HepG2 (cell line): ENCODE measurements around the gene F12. TPM values are rescaled to one million over a fixed set of nuclear protein-coding genes. Genes with fewer than 3 reads are reported as not detected.

Experiments
- GTF3A ChIP-seq: sonication (generic); formaldehyde crosslinking; conservative IDR thresholded peaks from 2 replicates; pipeline ENCODE4 v1.4.0; 2020; ENCODE audit warnings: mild to moderate bottlenecking, missing genetic modification reagents
- MAF1 ChIP-seq: sonication (generic); formaldehyde crosslinking; IDR thresholded peaks from 2 replicates; pipeline ENCODE4 v1.5.0; 2020; ENCODE audit warnings: missing genetic modification reagents, borderline replicate concordance
- RBFOX2 ChIP-seq: fragments of 200-400 bp; formaldehyde crosslinking; IDR thresholded peaks from 2 replicates; pipeline ENCODE4 v1.6.1; 2017; ENCODE audit warnings: low read depth, mild to moderate bottlenecking, low read length
- SOX6 ChIP-seq, 2 experiments: fragments of 450-650 bp in 1 of 2; sonication (generic) in 1 of 2; formaldehyde crosslinking in 1 of 2; IDR thresholded peaks; 2 replicates each; pipeline versions ENCODE4 v1.4.0 to v1.6.1; 2017 to 2020; ENCODE audit warnings: antibody characterized with exemption in 1 of 2, mild to moderate bottlenecking in 1 of 2, missing genetic modification reagents in 1 of 2
- TCF7 ChIP-seq: sonication (generic); IDR thresholded peaks from 2 replicates; pipeline ENCODE4 v1.6.1; 2016; ENCODE audit warnings: antibody characterized with exemption, low read depth
- ZFP90 ChIP-seq: sonication (generic); formaldehyde crosslinking; IDR thresholded peaks from 2 replicates; pipeline ENCODE4 v1.8.0; 2022; ENCODE audit warnings: missing genetic modification reagents, mild to moderate bottlenecking, inconsistent platforms, borderline replicate concordance
- ZNF709 ChIP-seq: sonication (generic); formaldehyde crosslinking; IDR thresholded peaks from 2 replicates; pipeline ENCODE4 v1.5.0; 2020; ENCODE audit warnings: mild to moderate bottlenecking, missing genetic modification reagents
- ZSCAN31 ChIP-seq: sonication (generic); formaldehyde crosslinking; IDR thresholded peaks from 2 replicates; pipeline ENCODE4 v1.5.0; 2020; ENCODE audit warnings: low read depth, mild to moderate bottlenecking, missing genetic modification reagents
- polyA plus RNA-seq, 8 experiments: library from polyadenylated mRNA; depleted of rRNA in 3 of 8; stranded (reverse) in 7 of 8; unstranded in 1 of 8; fragments of >200 nt; fragmentation: Illumina TruSeq in 4 of 8; extraction: Trizol in 4 of 8; gene quantifications; 2 replicates each; pipeline versions ENCODE4 v1.2.1 to v1.2.3, GENCODE V29; 2011 to 2016; ENCODE audit warnings: low read depth in 4 of 8, missing spikeins in 1 of 8, mixed read lengths in 1 of 8; ENCODE audit not compliant: insufficient read depth in 1 of 8
- total RNA-seq, 5 experiments: library from RNA; depleted of rRNA; stranded (reverse); fragments of >200 nt; fragmentation: Illumina TruSeq; extraction: Trizol; gene quantifications; 2 replicates each; pipeline ENCODE4 v1.2.3, GENCODE V29; 2016; ENCODE audit warnings: low read depth in 1 of 5
- TF ChIP-seq, protein P1 (sequence below): IDR thresholded peaks from 2 replicates; pipeline ENCODE4 v1.6.1; 2016; ENCODE audit warnings: mild to moderate bottlenecking, missing biosample characterization, missing genetic modification reagents
- TF ChIP-seq, protein P2 (sequence below): sonication (generic); formaldehyde crosslinking; IDR thresholded peaks from 2 replicates; pipeline ENCODE4 v1.8.1; 2022; ENCODE audit warnings: mild to moderate bottlenecking, missing genetic modification reagents
- TF ChIP-seq, protein P3 (sequence below): sonication (generic); formaldehyde crosslinking; conservative IDR thresholded peaks from 2 replicates; pipeline ENCODE4 v1.4.0; 2020; ENCODE audit warnings: missing genetic modification reagents
- TF ChIP-seq, protein P4 (sequence below): IDR thresholded peaks from 2 replicates; pipeline ENCODE4 v1.6.1; 2012; ENCODE audit warnings: inconsistent platforms
- TF ChIP-seq, protein P5 (sequence below), 2 experiments: sonication (generic) in 1 of 2; formaldehyde crosslinking in 1 of 2; IDR thresholded peaks; 2 replicates each; pipeline versions ENCODE4 v1.4.0 to v1.6.1; 2016 to 2020; ENCODE audit warnings: borderline replicate concordance in 1 of 2, low read depth in 1 of 2, mild to moderate bottlenecking in 1 of 2, missing genetic modification reagents in 1 of 2
- TF ChIP-seq, protein P6 (sequence below): sonication (generic); formaldehyde crosslinking; IDR thresholded peaks from 2 replicates; pipeline ENCODE4 v1.5.0; 2020; ENCODE audit warnings: mild to moderate bottlenecking, missing genetic modification reagents, moderate library complexity
- TF ChIP-seq, protein P7 (sequence below): sonication (generic); formaldehyde crosslinking; IDR thresholded peaks from 2 replicates; pipeline ENCODE4 v1.5.0; 2020; ENCODE audit warnings: missing genetic modification reagents
- TF ChIP-seq, protein P8 (sequence below): sonication (generic); formaldehyde crosslinking; IDR thresholded peaks from 2 replicates; pipeline ENCODE4 v1.4.0; 2020; ENCODE audit warnings: low read depth, mild to moderate bottlenecking, missing genetic modification reagents

F12 gene
- total and polyA plus RNA-seq, 2 of the 13 experiments (the other 11 are each of a cell fraction or from before 2014, with no cell fraction given), result 2.5 to 3.0 TPM

DNA sequence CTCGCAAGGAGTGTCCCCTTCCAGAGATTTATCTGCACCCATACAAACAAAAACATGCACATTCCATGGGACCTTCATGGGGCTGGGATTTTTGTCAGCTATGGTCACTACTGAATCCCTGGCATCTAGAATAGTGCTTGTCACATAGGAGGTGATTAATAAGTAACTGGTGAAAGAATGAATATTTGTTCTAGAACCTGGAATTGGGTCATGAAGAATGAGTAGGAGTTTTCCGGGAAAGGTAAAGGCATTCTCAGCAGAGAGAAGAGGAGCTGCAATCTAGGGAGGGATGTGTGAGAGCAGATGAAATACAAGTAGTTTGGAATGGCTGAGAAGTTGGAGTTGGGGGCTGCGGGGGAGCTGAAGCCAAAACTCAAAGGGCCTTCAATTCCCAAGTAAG, 55.1 kb downstream of the F12 start (continued):
- TF ChIP-seq, protein P1, sequence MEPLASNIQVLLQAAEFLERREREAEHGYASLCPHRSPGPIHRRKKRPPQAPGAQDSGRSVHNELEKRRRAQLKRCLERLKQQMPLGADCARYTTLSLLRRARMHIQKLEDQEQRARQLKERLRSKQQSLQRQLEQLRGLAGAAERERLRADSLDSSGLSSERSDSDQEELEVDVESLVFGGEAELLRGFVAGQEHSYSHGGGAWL, result no peak
- no peak for TF ChIP-seq ZFP90 (CRISPR knock-in tag)
- no peak for TF ChIP-seq ZNF709 (CRISPR knock-in tag)
- TF ChIP-seq MAF1, result no peak
- TF ChIP-seq, protein P2, sequence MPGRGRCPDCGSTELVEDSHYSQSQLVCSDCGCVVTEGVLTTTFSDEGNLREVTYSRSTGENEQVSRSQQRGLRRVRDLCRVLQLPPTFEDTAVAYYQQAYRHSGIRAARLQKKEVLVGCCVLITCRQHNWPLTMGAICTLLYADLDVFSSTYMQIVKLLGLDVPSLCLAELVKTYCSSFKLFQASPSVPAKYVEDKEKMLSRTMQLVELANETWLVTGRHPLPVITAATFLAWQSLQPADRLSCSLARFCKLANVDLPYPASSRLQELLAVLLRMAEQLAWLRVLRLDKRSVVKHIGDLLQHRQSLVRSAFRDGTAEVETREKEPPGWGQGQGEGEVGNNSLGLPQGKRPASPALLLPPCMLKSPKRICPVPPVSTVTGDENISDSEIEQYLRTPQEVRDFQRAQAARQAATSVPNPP, result no peak
- TF ChIP-seq, protein P3, sequence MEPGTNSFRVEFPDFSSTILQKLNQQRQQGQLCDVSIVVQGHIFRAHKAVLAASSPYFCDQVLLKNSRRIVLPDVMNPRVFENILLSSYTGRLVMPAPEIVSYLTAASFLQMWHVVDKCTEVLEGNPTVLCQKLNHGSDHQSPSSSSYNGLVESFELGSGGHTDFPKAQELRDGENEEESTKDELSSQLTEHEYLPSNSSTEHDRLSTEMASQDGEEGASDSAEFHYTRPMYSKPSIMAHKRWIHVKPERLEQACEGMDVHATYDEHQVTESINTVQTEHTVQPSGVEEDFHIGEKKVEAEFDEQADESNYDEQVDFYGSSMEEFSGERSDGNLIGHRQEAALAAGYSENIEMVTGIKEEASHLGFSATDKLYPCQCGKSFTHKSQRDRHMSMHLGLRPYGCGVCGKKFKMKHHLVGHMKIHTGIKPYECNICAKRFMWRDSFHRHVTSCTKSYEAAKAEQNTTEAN (CRISPR knock-in tag), result no peak
- no peak for TF ChIP-seq SOX6 (IDR thresholded peaks at IDR 0.05)
- peak; percentile 46; the same call in 1 of the 2 replicates for TF ChIP-seq SOX6 (CRISPR knock-in tag; IDR thresholded peaks at IDR 0.05)
- no peak for TF ChIP-seq TCF7
- TF ChIP-seq, protein P4, sequence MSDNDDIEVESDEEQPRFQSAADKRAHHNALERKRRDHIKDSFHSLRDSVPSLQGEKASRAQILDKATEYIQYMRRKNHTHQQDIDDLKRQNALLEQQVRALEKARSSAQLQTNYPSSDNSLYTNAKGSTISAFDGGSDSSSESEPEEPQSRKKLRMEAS, result no peak
- no peak for TF ChIP-seq GTF3A
- TF ChIP-seq, protein P5, sequence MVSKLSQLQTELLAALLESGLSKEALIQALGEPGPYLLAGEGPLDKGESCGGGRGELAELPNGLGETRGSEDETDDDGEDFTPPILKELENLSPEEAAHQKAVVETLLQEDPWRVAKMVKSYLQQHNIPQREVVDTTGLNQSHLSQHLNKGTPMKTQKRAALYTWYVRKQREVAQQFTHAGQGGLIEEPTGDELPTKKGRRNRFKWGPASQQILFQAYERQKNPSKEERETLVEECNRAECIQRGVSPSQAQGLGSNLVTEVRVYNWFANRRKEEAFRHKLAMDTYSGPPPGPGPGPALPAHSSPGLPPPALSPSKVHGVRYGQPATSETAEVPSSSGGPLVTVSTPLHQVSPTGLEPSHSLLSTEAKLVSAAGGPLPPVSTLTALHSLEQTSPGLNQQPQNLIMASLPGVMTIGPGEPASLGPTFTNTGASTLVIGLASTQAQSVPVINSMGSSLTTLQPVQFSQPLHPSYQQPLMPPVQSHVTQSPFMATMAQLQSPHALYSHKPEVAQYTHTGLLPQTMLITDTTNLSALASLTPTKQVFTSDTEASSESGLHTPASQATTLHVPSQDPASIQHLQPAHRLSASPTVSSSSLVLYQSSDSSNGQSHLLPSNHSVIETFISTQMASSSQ (IDR thresholded peaks at IDR 0.05; ENCODE audit: low read depth), result peak; percentile 69
- TF ChIP-seq, protein P5 (CRISPR knock-in tag; IDR thresholded peaks at IDR 0.05; ENCODE audit: borderline replicate concordance), result peak; percentile 87; the same call in 1 of the 2 replicates
- TF ChIP-seq ZSCAN31, result no peak
- TF ChIP-seq, protein P6, sequence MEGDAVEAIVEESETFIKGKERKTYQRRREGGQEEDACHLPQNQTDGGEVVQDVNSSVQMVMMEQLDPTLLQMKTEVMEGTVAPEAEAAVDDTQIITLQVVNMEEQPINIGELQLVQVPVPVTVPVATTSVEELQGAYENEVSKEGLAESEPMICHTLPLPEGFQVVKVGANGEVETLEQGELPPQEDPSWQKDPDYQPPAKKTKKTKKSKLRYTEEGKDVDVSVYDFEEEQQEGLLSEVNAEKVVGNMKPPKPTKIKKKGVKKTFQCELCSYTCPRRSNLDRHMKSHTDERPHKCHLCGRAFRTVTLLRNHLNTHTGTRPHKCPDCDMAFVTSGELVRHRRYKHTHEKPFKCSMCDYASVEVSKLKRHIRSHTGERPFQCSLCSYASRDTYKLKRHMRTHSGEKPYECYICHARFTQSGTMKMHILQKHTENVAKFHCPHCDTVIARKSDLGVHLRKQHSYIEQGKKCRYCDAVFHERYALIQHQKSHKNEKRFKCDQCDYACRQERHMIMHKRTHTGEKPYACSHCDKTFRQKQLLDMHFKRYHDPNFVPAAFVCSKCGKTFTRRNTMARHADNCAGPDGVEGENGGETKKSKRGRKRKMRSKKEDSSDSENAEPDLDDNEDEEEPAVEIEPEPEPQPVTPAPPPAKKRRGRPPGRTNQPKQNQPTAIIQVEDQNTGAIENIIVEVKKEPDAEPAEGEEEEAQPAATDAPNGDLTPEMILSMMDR (CRISPR knock-in tag), result no peak
- no peak for TF ChIP-seq RBFOX2
- TF ChIP-seq, protein P7, sequence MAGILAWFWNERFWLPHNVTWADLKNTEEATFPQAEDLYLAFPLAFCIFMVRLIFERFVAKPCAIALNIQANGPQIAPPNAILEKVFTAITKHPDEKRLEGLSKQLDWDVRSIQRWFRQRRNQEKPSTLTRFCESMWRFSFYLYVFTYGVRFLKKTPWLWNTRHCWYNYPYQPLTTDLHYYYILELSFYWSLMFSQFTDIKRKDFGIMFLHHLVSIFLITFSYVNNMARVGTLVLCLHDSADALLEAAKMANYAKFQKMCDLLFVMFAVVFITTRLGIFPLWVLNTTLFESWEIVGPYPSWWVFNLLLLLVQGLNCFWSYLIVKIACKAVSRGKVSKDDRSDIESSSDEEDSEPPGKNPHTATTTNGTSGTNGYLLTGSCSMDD (CRISPR knock-in tag), result no peak
- TF ChIP-seq, protein P8, sequence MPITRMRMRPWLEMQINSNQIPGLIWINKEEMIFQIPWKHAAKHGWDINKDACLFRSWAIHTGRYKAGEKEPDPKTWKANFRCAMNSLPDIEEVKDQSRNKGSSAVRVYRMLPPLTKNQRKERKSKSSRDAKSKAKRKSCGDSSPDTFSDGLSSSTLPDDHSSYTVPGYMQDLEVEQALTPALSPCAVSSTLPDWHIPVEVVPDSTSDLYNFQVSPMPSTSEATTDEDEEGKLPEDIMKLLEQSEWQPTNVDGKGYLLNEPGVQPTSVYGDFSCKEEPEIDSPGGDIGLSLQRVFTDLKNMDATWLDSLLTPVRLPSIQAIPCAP (CRISPR knock-in tag), result no peak
